GM12878 (cell line): ENCODE results near the gene UPF1. TPM values are rescaled to one million over a fixed set of nuclear protein-coding genes. Genes with fewer than 3 reads are reported as not detected.
A peak's percentile ranks its signal among the peaks of the same experiment; 100 is the strongest.

ENCODE experiments used
- CHD2 ChIP-seq: IDR thresholded peaks from 2 replicates; pipeline ENCODE4 v1.6.1; 2011; ENCODE audit warnings: low read depth, low read length, improper control_type of control experiment, borderline replicate concordance
- DPF2 ChIP-seq: fragments of 450-650 bp; IDR thresholded peaks from 2 replicates; pipeline ENCODE4 v1.6.1; 2017; ENCODE audit warnings: mild to moderate bottlenecking
- ELK1 ChIP-seq: IDR thresholded peaks from 2 replicates; pipeline ENCODE4 v1.6.1; 2012; ENCODE audit warnings: low read depth, low read length, improper control_type of control experiment
- EP300 ChIP-seq, 2 experiments: fragments of 150-350 bp in 1 of 2; IDR thresholded peaks; 2 replicates each; pipeline ENCODE4 v1.6.1; 2011 to 2012; ENCODE audit warnings: low read depth in 2 of 2, low read length in 2 of 2, borderline replicate concordance in 1 of 2, improper control_type of control experiment in 1 of 2, inconsistent platforms in 1 of 2; ENCODE audit not compliant: control insufficient read depth in 1 of 2
- ETV6 ChIP-seq, 2 experiments: fragments of 450-650 bp in 1 of 2; IDR thresholded peaks in 1 of 2; conservative IDR thresholded peaks in 1 of 2; 2 replicates each; pipeline ENCODE4 v1.6.1; 2014; ENCODE audit warnings: antibody characterized with exemption in 1 of 2, borderline replicate concordance in 1 of 2, low read depth in 1 of 2, mild to moderate bottlenecking in 1 of 2, moderate library complexity in 1 of 2
- EZH2 ChIP-seq: IDR thresholded peaks from 2 replicates; pipeline ENCODE4 v1.6.1; 2012; ENCODE audit warnings: low read depth, mild to moderate bottlenecking, control low read depth, inconsistent platforms, low read length, borderline replicate concordance; ENCODE audit not compliant: control insufficient read depth
- FOXM1 ChIP-seq: IDR thresholded peaks from 2 replicates; pipeline ENCODE4 v1.6.1; 2012; ENCODE audit warnings: low read depth, mild to moderate bottlenecking, inconsistent platforms, low read length, moderate library complexity
- GATAD2B ChIP-seq: fragments of 450-650 bp; conservative IDR thresholded peaks from 2 replicates; pipeline ENCODE4 v1.6.1; 2017; ENCODE audit warnings: low read depth, mild to moderate bottlenecking, moderate library complexity
- IKZF1 ChIP-seq: fragments of 450-650 bp; conservative IDR thresholded peaks from 2 replicates; pipeline ENCODE4 v1.6.1; 2017; ENCODE audit warnings: antibody characterized with exemption, mild to moderate bottlenecking
- IKZF2 ChIP-seq, 2 experiments: fragments of 450-650 bp; IDR thresholded peaks; 2 replicates each; pipeline ENCODE4 v1.6.1; 2017; ENCODE audit warnings: mild to moderate bottlenecking in 2 of 2, moderate library complexity in 2 of 2
- POLR2AphosphoS2 ChIP-seq: IDR thresholded peaks from 2 replicates; pipeline ENCODE4 v1.6.1; 2011; ENCODE audit warnings: low read depth, mild to moderate bottlenecking, low read length, improper control_type of control experiment, moderate library complexity
- SMARCA5 ChIP-seq: fragments of 450-650 bp; IDR thresholded peaks from 2 replicates; pipeline ENCODE4 v1.6.1; 2017; ENCODE audit warnings: mild to moderate bottlenecking
- TBL1XR1 ChIP-seq: IDR thresholded peaks from 2 replicates; pipeline ENCODE4 v1.6.1; 2012; ENCODE audit warnings: low read depth, low read length, improper control_type of control experiment
- ZBTB11 ChIP-seq: fragments of 450-650 bp; formaldehyde crosslinking; IDR thresholded peaks from 2 replicates; pipeline ENCODE4 v1.5.0; 2022; ENCODE audit warnings: mild to moderate bottlenecking, missing genetic modification characterization
- polyA plus RNA-seq, 11 experiments: library from polyadenylated mRNA; depleted of rRNA in 4 of 11; unstranded in 6 of 11; stranded (reverse) in 5 of 11; fragments of >200 nt; fragmentation: Nextera tagmentation in 4 of 11; fragmentation: Illumina TruSeq in 1 of 11; extraction: Ambion mirVana in 4 of 11; extraction: Trizol in 1 of 11; gene quantifications; 1 replicate in 1 of 11; 2 replicates in 10 of 11; pipeline versions ENCODE4 v1.2.1 to v1.2.3, GENCODE V29; 2011 to 2016; ENCODE audit warnings: inconsistent platforms in 2 of 11, missing spikeins in 2 of 11, low read depth in 1 of 11
- total RNA-seq, 4 experiments: library from RNA; depleted of rRNA in 3 of 4; stranded (reverse); fragments of >200 nt in 3 of 4; fragmentation: Illumina TruSeq in 1 of 4; extraction: Trizol in 1 of 4; gene quantifications; 2 replicates each; pipeline versions ENCODE4 v1.2.1 to v1.2.3, GENCODE V29; 2013 to 2021
- TF ChIP-seq, protein P1 (sequence below): IDR thresholded peaks from 2 replicates; pipeline ENCODE4 v1.6.1; 2011; ENCODE audit warnings: borderline replicate concordance, low read depth, mild to moderate bottlenecking, moderate library complexity, mixed read lengths, low read length; ENCODE audit not compliant: insufficient read depth; ENCODE audit errors: extremely low read length
- TF ChIP-seq, protein P2 (sequence below): IDR thresholded peaks from 2 replicates; pipeline ENCODE4 v1.6.1; 2012; ENCODE audit warnings: low read length, inconsistent platforms

UPF1 gene
- total and polyA plus RNA-seq, 10 of the 15 experiments (the other 5 are each of a cell fraction or from before 2014, with no cell fraction given), result 0.58 to 80.9 (median 18.7) TPM

GRCh38 chr19:18849838-18850400 lies 18.2 kb downstream of the UPF1 start (continued):
- no peak for TF ChIP-seq ZBTB11 (CRISPR knock-in tag)
- peak; percentile 86 for TF ChIP-seq DPF2
- TF ChIP-seq EZH2, result no peak
- no peak; the same call in 1 of the 2 replicates for TF ChIP-seq FOXM1
- no peak for TF ChIP-seq POLR2AphosphoS2
- TF ChIP-seq TBL1XR1, result no peak
- TF ChIP-seq EP300 (IDR thresholded peaks at IDR 0.05; ENCODE audit: borderline replicate concordance in 1 of 2, control insufficient read depth in 1 of 2, low read depth in 2 of 2, low read length in 2 of 2), result peak in 1 of 2 experiments; percentile 41; a peak in 2 of 4 replicates
- TF ChIP-seq, protein P1, sequence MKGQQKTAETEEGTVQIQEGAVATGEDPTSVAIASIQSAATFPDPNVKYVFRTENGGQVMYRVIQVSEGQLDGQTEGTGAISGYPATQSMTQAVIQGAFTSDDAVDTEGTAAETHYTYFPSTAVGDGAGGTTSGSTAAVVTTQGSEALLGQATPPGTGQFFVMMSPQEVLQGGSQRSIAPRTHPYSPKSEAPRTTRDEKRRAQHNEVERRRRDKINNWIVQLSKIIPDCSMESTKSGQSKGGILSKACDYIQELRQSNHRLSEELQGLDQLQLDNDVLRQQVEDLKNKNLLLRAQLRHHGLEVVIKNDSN, result no peak
- TF ChIP-seq ELK1, result no peak
- TF ChIP-seq GATAD2B, result peak; percentile 36; the same call in 1 of the 2 replicates
- peak in 1 of 2 experiments; percentile 49; a peak in 1 of 4 replicates for TF ChIP-seq ETV6 (conservative IDR thresholded peaks at IDR 0.05 in 1 of 2, IDR thresholded peaks at IDR 0.05 in 1 of 2; ENCODE audit: borderline replicate concordance in 1 of 2, low read depth in 1 of 2)
- peak; percentile 50 to 71; a peak in 3 of 4 replicates for TF ChIP-seq IKZF2 (IDR thresholded peaks at IDR 0.05)
- peak; percentile 84 for TF ChIP-seq IKZF1
- no peak for TF ChIP-seq SMARCA5
- TF ChIP-seq, protein P2, sequence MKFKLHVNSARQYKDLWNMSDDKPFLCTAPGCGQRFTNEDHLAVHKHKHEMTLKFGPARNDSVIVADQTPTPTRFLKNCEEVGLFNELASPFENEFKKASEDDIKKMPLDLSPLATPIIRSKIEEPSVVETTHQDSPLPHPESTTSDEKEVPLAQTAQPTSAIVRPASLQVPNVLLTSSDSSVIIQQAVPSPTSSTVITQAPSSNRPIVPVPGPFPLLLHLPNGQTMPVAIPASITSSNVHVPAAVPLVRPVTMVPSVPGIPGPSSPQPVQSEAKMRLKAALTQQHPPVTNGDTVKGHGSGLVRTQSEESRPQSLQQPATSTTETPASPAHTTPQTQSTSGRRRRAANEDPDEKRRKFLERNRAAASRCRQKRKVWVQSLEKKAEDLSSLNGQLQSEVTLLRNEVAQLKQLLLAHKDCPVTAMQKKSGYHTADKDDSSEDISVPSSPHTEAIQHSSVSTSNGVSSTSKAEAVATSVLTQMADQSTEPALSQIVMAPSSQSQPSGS, result peak; percentile 22; the same call in 1 of the 2 replicates
- TF ChIP-seq CHD2, result no peak
